NCI-H446 (cell line): ENCODE results near the gene IRAK1.
A peak's percentile ranks its signal among the peaks of the same experiment; 100 is the strongest.
"Not testable (repeated sequence)": the region's sequence is repeated elsewhere in the genome, so short reads cannot be mapped to it uniquely, and the experiment has no call there.

Experiments used
- DNase-seq, 2 experiments: peaks; one replicate each; lab custom pipeline; 2025; lab: John Stamatoyannopoulos, UW

Gene IRAK1

GRCh38 chrX:153995504-153995903 lies 24.2 kb downstream of the IRAK1 start:
- DNase-seq, result no peak

- not testable (repeated sequence) for DNase-seq
Measured at GRCh38 chrX:153994398-153994797, 25.3 kb downstream of the IRAK1 start.

- no peak for DNase-seq
Measured at GRCh38 chrX:153993978-153994377, 25.7 kb downstream of the IRAK1 start.

GRCh38 chrX:153993079-153993478 lies 26.6 kb downstream of the IRAK1 start:
- DNase-seq, result no peak

GRCh38 chrX:153992180-153992579 lies 27.5 kb downstream of the IRAK1 start:
- no peak for DNase-seq

- no peak for DNase-seq
Measured at GRCh38 chrX:153991013-153991580, 28.6 kb downstream of the IRAK1 start.

GRCh38 chrX:153989973-153990655 lies 29.6 kb downstream of the IRAK1 start:
- no peak for DNase-seq

- no peak for DNase-seq
Measured at GRCh38 chrX:153988493-153988892, 31.2 kb downstream of the IRAK1 start.

GRCh38 chrX:153984351-153985178 lies 35.1 kb downstream of the IRAK1 start:
- no peak for DNase-seq

GRCh38 chrX:153983321-153983801 lies 36.3 kb downstream of the IRAK1 start:
- DNase-seq, result no peak

GRCh38 chrX:153981771-153982533 lies 37.8 kb downstream of the IRAK1 start:
- DNase-seq, result no peak

- DNase-seq, result no peak
Measured at GRCh38 chrX:153981231-153981630, 38.5 kb downstream of the IRAK1 start.

GRCh38 chrX:153980394-153980793 lies 39.3 kb downstream of the IRAK1 start:
- DNase-seq, result not testable (repeated sequence)

- no peak for DNase-seq
Measured at GRCh38 chrX:153974726-153975286, 44.9 kb downstream of the IRAK1 start.

GRCh38 chrX:153974003-153974725 lies 45.5 kb downstream of the IRAK1 start:
- DNase-seq, result no peak

GRCh38 chrX:153973127-153974002 lies 46.3 kb downstream of the IRAK1 start:
- DNase-seq, result peak in 1 of 2 experiments; percentile 17

- DNase-seq, result peak; percentile 78 to 94
Measured at GRCh38 chrX:153972368-153973126, 47.2 kb downstream of the IRAK1 start, which contains the start of gene TMEM187. TMEM187 (plus strand) TSS chrX:153972754; CDS start chrX:153982063, 9,309 bp downstream.

- peak; percentile 91 to 93 for DNase-seq
Measured at GRCh38 chrX:153971450-153972367, 48.0 kb downstream of the IRAK1 start, which contains the start of gene HCFC1. HCFC1 (minus strand) TSS chrX:153971818; CDS start chrX:153970840, 978 bp downstream.
